Measurements from ENCODE around the gene GLRX5. TPM values are rescaled to one million over a fixed set of nuclear protein-coding genes. Genes with fewer than 3 reads are reported as not detected.

GLRX5 gene
- total and polyA plus RNA-seq, 2 donors (not counting 1 experiment from before 2014, with no cell fraction given): 28.4 to 47.6 TPM

DNA sequence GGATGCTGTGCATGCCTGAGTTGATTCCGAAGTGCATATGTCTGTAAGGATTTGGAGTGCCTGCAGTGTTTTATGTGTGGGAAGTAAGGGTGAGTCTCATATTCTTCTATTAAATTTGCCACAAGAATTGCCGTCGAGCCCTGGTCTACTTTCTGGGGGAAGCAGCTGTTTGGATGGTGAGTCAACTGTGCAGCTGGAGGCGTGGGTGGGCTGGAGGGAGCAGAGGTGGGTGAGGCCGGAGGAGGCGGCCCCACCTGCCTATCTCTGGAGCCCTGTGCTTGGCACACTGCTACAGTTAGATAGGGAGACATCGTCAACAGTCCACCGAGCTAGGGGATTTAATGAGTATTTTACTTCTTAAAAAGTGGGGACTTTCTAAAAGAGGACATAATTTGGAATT is 9.7 kb downstream of the GLRX5 start:
- Histone ChIP-seq H3K4me3 (replicated peaks in 1 of 4; ENCODE audit: control extremely low read depth in 1 of 4, insufficient read depth in 1 of 4, low read depth in 3 of 4, low read length in 4 of 4) (no peak overlapping the region), H3K9ac (ENCODE audit: insufficient read depth, low read length) (no peak overlapping the region), H3K27me3 (ENCODE audit: control insufficient read depth, insufficient read depth, low read length) (no peaks in the 10 kb centered on the region), H3K4me2 (ENCODE audit: extremely low read depth, insufficient read depth, low read length) (no peak overlapping the region), H3K27ac (ENCODE audit: insufficient read depth, low read length) (no peak overlapping the region), H3K79me2 (ENCODE audit: control insufficient read depth, insufficient read depth, low read length) (peaks cover 26% of the 10 kb centered on the region), H3K36me3 (ENCODE audit: control insufficient read depth, insufficient read depth, low read length) (peaks cover 3% of the 10 kb centered on the region), H4K20me1 (ENCODE audit: control insufficient read depth, extremely low read depth, insufficient read depth, low read length) (no peaks in the 10 kb centered on the region), H3K9me3 (ENCODE audit: control insufficient read depth, insufficient read depth, low read depth, low read length) (peaks cover 2% of the 10 kb centered on the region), H2AFZ (ENCODE audit: low read length) (no peak overlapping the region), H3K4me1 (ENCODE audit: control insufficient read depth, extremely low read depth, insufficient read depth, low read length) (peaks cover 3% of the 10 kb centered on the region)
- TF ChIP-seq, protein P1, sequence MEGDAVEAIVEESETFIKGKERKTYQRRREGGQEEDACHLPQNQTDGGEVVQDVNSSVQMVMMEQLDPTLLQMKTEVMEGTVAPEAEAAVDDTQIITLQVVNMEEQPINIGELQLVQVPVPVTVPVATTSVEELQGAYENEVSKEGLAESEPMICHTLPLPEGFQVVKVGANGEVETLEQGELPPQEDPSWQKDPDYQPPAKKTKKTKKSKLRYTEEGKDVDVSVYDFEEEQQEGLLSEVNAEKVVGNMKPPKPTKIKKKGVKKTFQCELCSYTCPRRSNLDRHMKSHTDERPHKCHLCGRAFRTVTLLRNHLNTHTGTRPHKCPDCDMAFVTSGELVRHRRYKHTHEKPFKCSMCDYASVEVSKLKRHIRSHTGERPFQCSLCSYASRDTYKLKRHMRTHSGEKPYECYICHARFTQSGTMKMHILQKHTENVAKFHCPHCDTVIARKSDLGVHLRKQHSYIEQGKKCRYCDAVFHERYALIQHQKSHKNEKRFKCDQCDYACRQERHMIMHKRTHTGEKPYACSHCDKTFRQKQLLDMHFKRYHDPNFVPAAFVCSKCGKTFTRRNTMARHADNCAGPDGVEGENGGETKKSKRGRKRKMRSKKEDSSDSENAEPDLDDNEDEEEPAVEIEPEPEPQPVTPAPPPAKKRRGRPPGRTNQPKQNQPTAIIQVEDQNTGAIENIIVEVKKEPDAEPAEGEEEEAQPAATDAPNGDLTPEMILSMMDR (conservative IDR thresholded peaks at IDR 0.05 in 1 of 2, IDR thresholded peaks at IDR 0.05 in 1 of 2; ENCODE audit: low read depth in 1 of 2, low read length in 2 of 2): no peak
- TF ChIP-seq EZH2 (IDR thresholded peaks at IDR 0.05; ENCODE audit: low read length, missing control alignments): no peak
- peak in 1 of 2 donors; percentile 77 for DNase-seq (ENCODE audit: low read depth in 2 of 2)

DNA sequence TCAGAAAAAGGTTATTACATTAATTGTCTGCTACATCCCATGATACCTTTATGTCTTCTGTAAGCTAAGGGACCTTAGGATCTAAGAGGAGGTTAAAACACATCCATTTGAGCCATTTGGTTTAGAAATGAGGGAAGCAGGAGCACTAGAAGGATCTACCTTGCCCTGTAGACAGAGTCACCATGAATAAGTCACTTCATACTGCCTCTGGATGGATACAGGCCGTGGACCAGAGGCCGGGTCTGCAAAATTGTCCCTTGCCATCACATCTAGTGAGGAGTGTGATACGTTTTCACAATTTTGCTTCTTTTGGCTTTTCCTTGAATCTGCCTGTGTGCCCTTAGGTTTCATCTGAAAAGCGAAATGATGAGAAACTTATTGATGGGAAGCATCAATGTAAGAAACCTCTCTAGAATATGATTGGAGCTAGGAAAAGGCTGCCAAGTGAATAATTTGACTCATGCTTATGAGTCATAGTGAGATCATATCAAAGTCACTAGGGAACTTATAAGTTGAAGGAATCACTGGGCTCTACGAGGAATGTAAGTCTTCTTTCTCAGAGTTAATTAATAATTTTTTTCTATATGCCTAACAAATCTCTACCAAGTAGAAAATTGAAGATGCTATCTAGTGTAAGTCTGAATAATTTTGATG is 10.8 kb downstream of the GLRX5 start:
- Histone ChIP-seq H3K4me3 (replicated peaks in 1 of 4; ENCODE audit: control extremely low read depth in 1 of 4, insufficient read depth in 1 of 4, low read depth in 3 of 4, low read length in 4 of 4) (no peak overlapping the region), H3K9me3 (ENCODE audit: control insufficient read depth, insufficient read depth, low read depth, low read length) (peaks cover 2% of the 10 kb centered on the region), H2AFZ (ENCODE audit: low read length) (no peak overlapping the region), H3K4me2 (ENCODE audit: extremely low read depth, insufficient read depth, low read length) (no peak overlapping the region), H3K36me3 (ENCODE audit: control insufficient read depth, insufficient read depth, low read length) (peaks cover 3% of the 10 kb centered on the region), H3K27me3 (ENCODE audit: control insufficient read depth, insufficient read depth, low read length) (no peaks in the 10 kb centered on the region), H3K27ac (ENCODE audit: insufficient read depth, low read length) (peak overlapping the region; percentile 37), H3K4me1 (ENCODE audit: control insufficient read depth, extremely low read depth, insufficient read depth, low read length) (peaks cover 3% of the 10 kb centered on the region), H3K79me2 (ENCODE audit: control insufficient read depth, insufficient read depth, low read length) (peaks cover 19% of the 10 kb centered on the region), H4K20me1 (ENCODE audit: control insufficient read depth, extremely low read depth, insufficient read depth, low read length) (no peaks in the 10 kb centered on the region), H3K9ac (ENCODE audit: insufficient read depth, low read length) (no peak overlapping the region)
- TF ChIP-seq EZH2 (IDR thresholded peaks at IDR 0.05; ENCODE audit: low read length, missing control alignments): no peak
- TF ChIP-seq, protein P1 (conservative IDR thresholded peaks at IDR 0.05 in 1 of 2, IDR thresholded peaks at IDR 0.05 in 1 of 2; ENCODE audit: low read depth in 1 of 2, low read length in 2 of 2): no peak
- DNase-seq (ENCODE audit: low read depth in 2 of 2): peak; percentile 95 to 96

DNA sequence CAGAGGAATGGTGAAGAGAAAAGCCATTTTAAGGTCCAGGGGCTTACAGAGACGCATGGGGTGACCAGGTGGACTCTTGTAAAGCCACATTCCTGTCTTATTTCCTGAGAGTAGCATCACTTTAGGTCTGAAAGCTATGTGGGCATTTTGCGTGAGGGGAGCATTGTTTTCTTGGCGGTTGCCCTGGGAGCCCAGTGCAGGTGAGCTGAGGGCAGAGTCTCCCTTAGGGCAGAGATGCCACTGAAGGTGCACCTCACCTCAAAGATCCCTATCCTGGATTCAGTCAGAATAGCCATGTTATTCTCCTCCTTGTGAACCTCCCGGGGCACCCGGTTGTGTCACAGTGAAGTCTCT is 12.4 kb downstream of the GLRX5 start:
- peaks cover 3% of the 10 kb centered on the region for H3K36me3 ChIP-seq (ENCODE audit: control insufficient read depth, insufficient read depth, low read length)
- TF ChIP-seq, protein P1 (conservative IDR thresholded peaks at IDR 0.05 in 1 of 2, IDR thresholded peaks at IDR 0.05 in 1 of 2; ENCODE audit: low read depth in 1 of 2, low read length in 2 of 2): no peak
- TF ChIP-seq EZH2 (IDR thresholded peaks at IDR 0.05; ENCODE audit: low read length, missing control alignments): no peak
- no peak overlapping the region for H3K9ac ChIP-seq (ENCODE audit: insufficient read depth, low read length)
- no peak overlapping the region for H3K27ac ChIP-seq (ENCODE audit: insufficient read depth, low read length)
- H3K4me2 ChIP-seq (ENCODE audit: extremely low read depth, insufficient read depth, low read length): no peak overlapping the region
- no peaks in the 10 kb centered on the region for H4K20me1 ChIP-seq (ENCODE audit: control insufficient read depth, extremely low read depth, insufficient read depth, low read length)
- no peak overlapping the region for H3K4me3 ChIP-seq (replicated peaks in 1 of 4; ENCODE audit: control extremely low read depth in 1 of 4, insufficient read depth in 1 of 4, low read depth in 3 of 4, low read length in 4 of 4)
- peaks cover 2% of the 10 kb centered on the region for H3K9me3 ChIP-seq (ENCODE audit: control insufficient read depth, insufficient read depth, low read depth, low read length)
- H2AFZ ChIP-seq (ENCODE audit: low read length): no peak overlapping the region
- DNase-seq (ENCODE audit: low read depth in 2 of 2): no peak
- peaks cover 11% of the 10 kb centered on the region for H3K79me2 ChIP-seq (ENCODE audit: control insufficient read depth, insufficient read depth, low read length)
- peaks cover 3% of the 10 kb centered on the region for H3K4me1 ChIP-seq (ENCODE audit: control insufficient read depth, extremely low read depth, insufficient read depth, low read length)
- H3K27me3 ChIP-seq (ENCODE audit: control insufficient read depth, insufficient read depth, low read length): no peaks in the 10 kb centered on the region

All from fibroblast of lung (primary cell).